Liver (tissue), 9 donors: ENCODE measurements around the gene AMPD3. TPM values are rescaled to one million over a fixed set of nuclear protein-coding genes. Genes with fewer than 3 reads are reported as not detected.

Experiments used
- DNase-seq: peaks from one replicate; pipeline ENCODE4 v3.0.0-alpha.2; 2017; ENCODE audit warnings: low spot score
- H3K27ac ChIP-seq, 2 donors: one replicate each; pipeline ENCODE4 v1.7.0; 2013; ENCODE audit warnings: inconsistent platforms in 2 of 2, low read length in 2 of 2, control low read depth in 1 of 2, low read depth in 1 of 2, mild to moderate bottlenecking in 1 of 2
- H3K27me3 ChIP-seq, 4 donors: one replicate each; pipeline versions ENCODE4 v1.6.1 to v1.7.0; 2013; ENCODE audit warnings: low read length in 3 of 4, inconsistent platforms in 1 of 4, mild to moderate bottlenecking in 1 of 4, moderate library complexity in 1 of 4; ENCODE audit not compliant: control insufficient read depth in 4 of 4, insufficient read depth in 4 of 4
- H3K36me3 ChIP-seq, 4 donors: one replicate each; pipeline versions ENCODE4 v1.6.1 to v1.7.0; 2013; ENCODE audit warnings: low read length in 3 of 4, mild to moderate bottlenecking in 3 of 4, low read depth in 1 of 4, moderate library complexity in 1 of 4; ENCODE audit not compliant: control insufficient read depth in 4 of 4, insufficient read depth in 3 of 4
- H3K4me1 ChIP-seq, 4 donors: one replicate each; pipeline versions ENCODE4 v1.6.1 to v1.7.0; 2013; ENCODE audit warnings: low read length in 3 of 4, mild to moderate bottlenecking in 3 of 4, moderate library complexity in 1 of 4; ENCODE audit not compliant: control insufficient read depth in 4 of 4, insufficient read depth in 4 of 4
- H3K4me3 ChIP-seq, 3 donors: one replicate each; pipeline versions ENCODE4 v1.6.1 to v1.7.0; 2013; ENCODE audit warnings: low read length in 3 of 3, control low read depth in 1 of 3, low read depth in 1 of 3, mild to moderate bottlenecking in 1 of 3
- H3K9ac ChIP-seq, 2 donors: one replicate each; pipeline ENCODE4 v1.7.0; 2013; ENCODE audit warnings: low read length in 2 of 2, mild to moderate bottlenecking in 2 of 2, moderate library complexity in 2 of 2, control low read depth in 1 of 2, low read depth in 1 of 2
- H3K9me3 ChIP-seq, 4 donors: one replicate each; pipeline versions ENCODE4 v1.6.1 to v1.7.0; 2013; ENCODE audit warnings: low read length in 3 of 4; ENCODE audit not compliant: control insufficient read depth in 4 of 4
- ATF3 ChIP-seq: IDR thresholded peaks from 2 replicates; pipeline ENCODE4 v1.6.1; 2016; ENCODE audit warnings: antibody characterized with exemption
- EGR1 ChIP-seq, 2 donors: IDR thresholded peaks; 2 replicates each; pipeline ENCODE4 v1.6.1; 2016 to 2018; ENCODE audit warnings: antibody characterized with exemption in 2 of 2, low read depth in 2 of 2
- FOXA1 ChIP-seq: IDR thresholded peaks from 2 replicates; pipeline ENCODE4 v1.6.1; 2016; ENCODE audit warnings: antibody characterized with exemption
- FOXA2 ChIP-seq: IDR thresholded peaks from 2 replicates; pipeline ENCODE4 v1.6.1; 2016; ENCODE audit warnings: antibody characterized with exemption
- GABPA ChIP-seq, 2 donors: IDR thresholded peaks in 1 of 2; conservative IDR thresholded peaks in 1 of 2; 2 replicates each; pipeline ENCODE4 v1.6.1; 2016; ENCODE audit warnings: antibody characterized with exemption in 2 of 2, mild to moderate bottlenecking in 1 of 2, moderate library complexity in 1 of 2
- HNF4A ChIP-seq, 2 donors: conservative IDR thresholded peaks; 2 replicates each; pipeline ENCODE4 v1.6.1; 2016; ENCODE audit warnings: antibody characterized with exemption in 2 of 2, mild to moderate bottlenecking in 2 of 2
- HNF4G ChIP-seq: IDR thresholded peaks from 2 replicates; pipeline ENCODE4 v1.6.1; 2016; ENCODE audit warnings: antibody characterized with exemption
- JUND ChIP-seq, 2 donors: IDR thresholded peaks; 2 replicates each; pipeline ENCODE4 v1.6.1; 2016; ENCODE audit warnings: antibody characterized with exemption in 2 of 2
- MAX ChIP-seq: IDR thresholded peaks from 2 replicates; pipeline ENCODE4 v1.6.1; 2016; ENCODE audit warnings: antibody characterized with exemption
- NR2F2 ChIP-seq: IDR thresholded peaks from 2 replicates; pipeline ENCODE4 v1.6.1; 2016; ENCODE audit warnings: antibody characterized with exemption
- RAD21 ChIP-seq, 2 donors: IDR thresholded peaks; 2 replicates each; pipeline ENCODE4 v1.6.1; 2016; ENCODE audit warnings: antibody characterized with exemption in 2 of 2, mild to moderate bottlenecking in 2 of 2
- REST ChIP-seq: IDR thresholded peaks from 2 replicates; pipeline ENCODE4 v1.6.1; 2016; ENCODE audit warnings: antibody characterized with exemption, mild to moderate bottlenecking
- RXRA ChIP-seq, 2 donors: IDR thresholded peaks; 2 replicates each; pipeline ENCODE4 v1.6.1; 2017 to 2018; ENCODE audit warnings: antibody characterized with exemption in 2 of 2, mild to moderate bottlenecking in 1 of 2
- SP1 ChIP-seq: IDR thresholded peaks from 2 replicates; pipeline ENCODE4 v1.6.1; 2018; ENCODE audit warnings: antibody characterized with exemption, mild to moderate bottlenecking
- TAF1 ChIP-seq: conservative IDR thresholded peaks from 2 replicates; pipeline ENCODE4 v1.6.1; 2016; ENCODE audit warnings: antibody characterized with exemption, mild to moderate bottlenecking
- YY1 ChIP-seq: IDR thresholded peaks from 2 replicates; pipeline ENCODE4 v1.6.1; 2016; ENCODE audit warnings: antibody characterized with exemption, mild to moderate bottlenecking
- ZBTB33 ChIP-seq: IDR thresholded peaks from 2 replicates; pipeline ENCODE4 v1.6.1; 2016; ENCODE audit warnings: antibody characterized with exemption
- WGBS: extraction: QIAGEN DNeasy Blood & Tissue Kit; methylation state at CpG from one replicate; pipeline ENCODE4 v1.1.7; 2013; 5-methylcytosine and 5-hydroxymethylcytosine counted together
- polyA plus RNA-seq, 2 donors: library from polyadenylated mRNA; stranded (reverse) in 1 of 2; unstranded in 1 of 2; fragments of 200-250 nt in 1 of 2; fragments of >200 nt in 1 of 2; fragmentation: Nextera tagmentation in 1 of 2; extraction: Ambion mirVana in 1 of 2; gene quantifications; one replicate each; pipeline versions ENCODE4 v1.2.1 to v1.2.3, GENCODE V29; 2013 to 2015
- total RNA-seq, 2 donors: library from RNA; depleted of rRNA; stranded (reverse); fragments of >200 nt; gene quantifications; one replicate each; pipeline ENCODE4 v1.2.3, GENCODE V29; 2014
- donor health status: healthy.
- donor health status: healthy.
- donor health status: healthy.
- donor health status: healthy.
- donor health status: healthy.

The AMPD3 gene
- total and polyA plus RNA-seq, 4 donors = 0.40 to 7.4 (median 1.1) TPM

GRCh38 chr11:10457901-10458300 lies 2.8 kb downstream of the AMPD3 start (continued):
- TF ChIP-seq REST (no peak), NR2F2 (no peak), HNF4G (no peak), HNF4A (conservative IDR thresholded peaks at IDR 0.05) (no peak)

- Histone ChIP-seq H3K4me1 (peaks cover 0 to 3% (median 0%) of the 10 kb centered on the region in 4 donors), H3K9me3 (no peaks in the 10 kb centered on the region), H3K36me3 (peaks cover 0 to 6% (median 2%) of the 10 kb centered on the region in 4 donors), H3K9ac (no peak overlapping the region), H3K27me3 (no peaks in the 10 kb centered on the region), H3K27ac (no peak overlapping the region), H3K4me3 (no peak overlapping the region)
- DNase-seq = peak; percentile 36
- 79% methylated on average over 7 of the region's 7 CpGs for WGBS
- TF ChIP-seq MAX (no peak), FOXA1 (no peak)
Measured at GRCh38 chr11:10459029-10459970, 4.2 kb downstream of the AMPD3 start.

- 92% methylated on average over 5 of the region's 5 CpGs for WGBS
- Histone ChIP-seq H3K27ac (no peak overlapping the region), H3K4me3 (no peak overlapping the region), H3K9me3 (no peaks in the 10 kb centered on the region), H3K36me3 (peaks cover 0 to 8% (median 2%) of the 10 kb centered on the region in 4 donors), H3K9ac (no peak overlapping the region), H3K4me1 (peaks cover 0 to 3% (median 0%) of the 10 kb centered on the region in 4 donors), H3K27me3 (no peaks in the 10 kb centered on the region)
- no peak for DNase-seq
- no peak for TF ChIP-seq REST
- no peak for TF ChIP-seq RAD21 (IDR thresholded peaks at IDR 0.05)
- no peak for TF ChIP-seq MAX
- no peak for TF ChIP-seq GABPA (IDR thresholded peaks at IDR 0.05 in 1 of 2, conservative IDR thresholded peaks at IDR 0.05 in 1 of 2)
- no peak for TF ChIP-seq HNF4G
- TF ChIP-seq HNF4A (conservative IDR thresholded peaks at IDR 0.05) = no peak
- TF ChIP-seq ATF3 = no peak
- no peak for TF ChIP-seq YY1
- TF ChIP-seq NR2F2 = no peak
- no peak for TF ChIP-seq RXRA (IDR thresholded peaks at IDR 0.05)
- TF ChIP-seq JUND (IDR thresholded peaks at IDR 0.05) = no peak
- no peak for TF ChIP-seq EGR1 (IDR thresholded peaks at IDR 0.05; ENCODE audit: low read depth in 2 of 2)
- TF ChIP-seq SP1 = no peak
- no peak for TF ChIP-seq ZBTB33
- TF ChIP-seq FOXA2 = no peak
- TF ChIP-seq TAF1 = no peak
Measured at GRCh38 chr11:10460611-10461275, 5.7 kb downstream of the AMPD3 start.
